B cell (primary cell): ENCODE data around the gene PIK3R1. TPM values are rescaled to one million over a fixed set of nuclear protein-coding genes. Genes with fewer than 3 reads are reported as not detected.

ENCODE experiments used
- ATAC-seq: fragments of 200-7000 bp; cut with Tn5 transposase; one replicate; pipeline ENCODE4 v1.10.0; 2021; ENCODE audit warnings: low read depth, mild to moderate bottlenecking, moderate number of reproducible peaks, moderate library complexity
- CTCF ChIA-PET: fragments of 350-600 bp; sonication (Branson Sonifier 250); formaldehyde crosslinking; loops from one replicate; lab custom pipeline; 2021; ENCODE audit warnings: antibody characterized with exemption, inconsistent platforms; lab: Charles Lee
- POLR2A ChIA-PET: fragments of 350-600 bp; sonication (Branson Sonifier 250); formaldehyde crosslinking; loops from one replicate; lab custom pipeline; 2021; ENCODE audit warnings: antibody characterized with exemption; lab: Charles Lee
- DNase-seq: peaks from one replicate; pipeline ENCODE4 v3.0.0; 2013
- H2AFZ ChIP-seq: 2 replicates; pipeline ENCODE4 v1.6.1; 2012; ENCODE audit warnings: mild to moderate bottlenecking, low read depth, low read length; ENCODE audit not compliant: insufficient read depth, poor library complexity, severe bottlenecking
- H3K27ac ChIP-seq, 2 donors: 1 replicate in 1 of 2; 2 replicates in 1 of 2; pipeline ENCODE4 v1.5.1; 2012 to 2013; ENCODE audit warnings: low read length in 2 of 2, mild to moderate bottlenecking in 2 of 2, moderate library complexity in 1 of 2
- H3K27me3 ChIP-seq, 4 experiments: fragments of 200-600 bp in 1 of 4; sonication (generic) in 1 of 4; replicated peaks in 1 of 4; 1 replicate in 2 of 4; 2 replicates in 2 of 4; pipeline versions ENCODE4 v1.6.1 to v1.7.0; 2013 to 2016; ENCODE audit warnings: low read length in 3 of 4, mild to moderate bottlenecking in 2 of 4, mixed read lengths in 1 of 4, moderate library complexity in 1 of 4; ENCODE audit not compliant: insufficient read depth in 4 of 4, control insufficient read depth in 3 of 4; ENCODE audit errors: control extremely low read depth in 1 of 4
- H3K36me3 ChIP-seq, 2 experiments: replicated peaks in 1 of 2; 1 replicate in 1 of 2; 2 replicates in 1 of 2; pipeline versions ENCODE4 v1.6.1 to v1.7.1; 2013; ENCODE audit warnings: low read length in 1 of 2; ENCODE audit not compliant: insufficient read depth in 2 of 2, control insufficient read depth in 1 of 2; ENCODE audit errors: control extremely low read depth in 1 of 2, extremely low read depth in 1 of 2
- H3K4me1 ChIP-seq, 2 donors: fragments of 200-600 bp in 1 of 2; sonication (generic) in 1 of 2; 1 replicate in 1 of 2; 2 replicates in 1 of 2; pipeline versions ENCODE4 v1.5.1 to v1.6.1; 2013 to 2017; ENCODE audit warnings: low read length in 2 of 2; ENCODE audit not compliant: control insufficient read depth in 2 of 2, insufficient read depth in 2 of 2
- H3K4me2 ChIP-seq: replicated peaks from 2 replicates; pipeline ENCODE3; 2012; ENCODE audit warnings: mild to moderate bottlenecking, low read depth, low read length; ENCODE audit not compliant: poor library complexity, severe bottlenecking
- H3K4me3 ChIP-seq, 5 experiments: fragments of 200-600 bp in 1 of 5; sonication (generic) in 1 of 5; 1 replicate in 3 of 5; 2 replicates in 2 of 5; pipeline versions ENCODE4 v1.5.1 to v1.7.0; 2011 to 2016; ENCODE audit warnings: low read length in 4 of 5, mild to moderate bottlenecking in 4 of 5, low read depth in 2 of 5, control low read depth in 1 of 5, moderate library complexity in 1 of 5; ENCODE audit not compliant: insufficient read depth in 1 of 5; ENCODE audit errors: control extremely low read depth in 1 of 5, extremely low read depth in 1 of 5
- H3K79me2 ChIP-seq: fragments of 200-600 bp; sonication (generic); one replicate; pipeline ENCODE4 v1.6.0; 2016; ENCODE audit warnings: low read length; ENCODE audit not compliant: control insufficient read depth, insufficient read depth
- H3K9ac ChIP-seq: fragments of 200-600 bp; sonication (generic); 2 replicates; pipeline ENCODE4 v1.6.1; 2017; ENCODE audit warnings: mild to moderate bottlenecking, low read length, moderate library complexity
- H3K9me3 ChIP-seq, 3 donors: one replicate each; pipeline versions ENCODE4 v1.6.1 to v1.7.1; 2013; ENCODE audit warnings: low read length in 2 of 3; ENCODE audit not compliant: control insufficient read depth in 2 of 3, insufficient read depth in 1 of 3; ENCODE audit errors: control extremely low read depth in 1 of 3
- H4K20me1 ChIP-seq: 2 replicates; pipeline ENCODE4 v1.6.0; 2012; ENCODE audit warnings: mild to moderate bottlenecking, low read length; ENCODE audit not compliant: insufficient read depth, control insufficient read depth, poor library complexity, severe bottlenecking
- H3K27ac Mint-ChIP-seq: one replicate; pipeline ENCODE4 v1.8.0; 2021; ENCODE audit warnings: mixed read lengths
- H3K27me3 Mint-ChIP-seq: one replicate; pipeline ENCODE4 v1.8.0; 2021; ENCODE audit warnings: mixed read lengths
- H3K4me1 Mint-ChIP-seq: one replicate; pipeline ENCODE4 v1.8.0; 2021; ENCODE audit warnings: mixed read lengths
- H3K4me3 Mint-ChIP-seq: one replicate; pipeline ENCODE4 v1.8.0; 2021; ENCODE audit warnings: mixed read lengths
- H3K9me3 Mint-ChIP-seq: one replicate; pipeline ENCODE4 v1.8.0; 2022; ENCODE audit warnings: mixed read lengths; ENCODE audit not compliant: insufficient read depth
- CTCF ChIP-seq: fragments of 200-600 bp; IDR thresholded peaks from one replicate; pipeline ENCODE4 v1.8.0; 2022; ENCODE audit warnings: antibody characterized with exemption, mild to moderate bottlenecking
- EZH2 ChIP-seq: IDR thresholded peaks from 2 replicates; pipeline ENCODE4 v1.6.1; 2012; ENCODE audit warnings: borderline replicate concordance, low read depth, mild to moderate bottlenecking, moderate library complexity, low read length; ENCODE audit not compliant: insufficient read depth, poor library complexity, severe bottlenecking
- WGBS: methylation state at CpG from one replicate; pipeline ENCODE4 v1.1.5; 2013; ENCODE audit warnings: missing lambda C conversion rate; ENCODE audit not compliant: insufficient coverage; 5-methylcytosine and 5-hydroxymethylcytosine counted together
- intact Hi-C: fragments of 100-400 bp; cut with micrococcal nuclease; formaldehyde crosslinking; loops from one replicate; pipeline ENCODE4 v1.10.0; 2022
- polyA plus RNA-seq: library from polyadenylated mRNA; depleted of rRNA; stranded (reverse); fragments of >200 nt; gene quantifications from 2 replicates; pipeline ENCODE4 v1.2.3, GENCODE V29; 2012
- total RNA-seq, 2 donors: library from RNA; stranded (reverse); fragments of 120-200 nt in 1 of 2; gene quantifications; 1 replicate in 1 of 2; 2 replicates in 1 of 2; pipeline versions ENCODE4 v1.2.3 to v1.2.4, GENCODE V29; 2013 to 2022

PIK3R1 gene
- total and polyA plus RNA-seq, 2 donors (not counting 1 experiment from before 2014, with no cell fraction given) = 5.6 to 63.8 TPM

GRCh38 chr5:68277431-68277830 lies 61.9 kb downstream of the PIK3R1 start:
- no peak overlapping the region for H3K27ac ChIP-seq
- H3K27me3 Mint-ChIP-seq = no peaks in the 10 kb centered on the region
- no peak overlapping the region for H3K4me2 ChIP-seq
- peaks cover 8 to 82% of the 10 kb centered on the region in 2 experiments for H3K36me3 ChIP-seq
- H3K9ac ChIP-seq = no peak overlapping the region
- H2AFZ ChIP-seq = no peak overlapping the region
- ATAC-seq (no peak), DNase-seq (no peak)
- peaks cover 5% of the 10 kb centered on the region for H3K4me1 Mint-ChIP-seq
- no peak overlapping the region for H3K4me3 Mint-ChIP-seq
- ChIA-PET CTCF (no interaction called here), POLR2A (no interaction called here)
- no peaks in the 10 kb centered on the region for H3K9me3 Mint-ChIP-seq
- no peaks in the 10 kb centered on the region for H3K4me1 ChIP-seq
- WGBS = 78% methylated on average over 1 of the region's 5 CpGs
- H3K9me3 ChIP-seq = no peaks in the 10 kb centered on the region
- TF ChIP-seq EZH2 (no peak), CTCF (no peak)
- H4K20me1 ChIP-seq = peaks cover 10% of the 10 kb centered on the region
- H3K4me3 ChIP-seq = no peak overlapping the region
- H3K27ac Mint-ChIP-seq = no peak overlapping the region
- no peaks in the 10 kb centered on the region for H3K27me3 ChIP-seq
- H3K79me2 ChIP-seq = peaks cover 18% of the 10 kb centered on the region
- intact Hi-C loops = no loop called here

- no peak for TF ChIP-seq EZH2
- TF ChIP-seq CTCF = no peak
- Histone ChIP-seq H3K79me2 (peaks cover 4% of the 10 kb centered on the region), H3K4me2 (no peak overlapping the region), H4K20me1 (no peaks in the 10 kb centered on the region), H3K4me3 (no peak overlapping the region), H3K9ac (no peak overlapping the region), H2AFZ (no peak overlapping the region), H3K36me3 (peaks cover 9 to 81% of the 10 kb centered on the region in 2 experiments), H3K27ac (no peak overlapping the region), H3K9me3 (no peaks in the 10 kb centered on the region), H3K4me1 (peaks cover 0 to under 1% of the 10 kb centered on the region in 2 donors), H3K27me3 (no peaks in the 10 kb centered on the region)
- ChIA-PET CTCF (no interaction called here), POLR2A (no interaction called here)
- WGBS = 93% methylated on average over 3 of the region's 4 CpGs
- DNase-seq (no peak), ATAC-seq (no peak)
- Mint-ChIP-seq H3K4me1 (peaks cover 2% of the 10 kb centered on the region), H3K27me3 (no peaks in the 10 kb centered on the region), H3K4me3 (no peak overlapping the region), H3K27ac (no peak overlapping the region), H3K9me3 (no peaks in the 10 kb centered on the region)
- intact Hi-C loops = loop anchor here (10.0 kb wide), 2 partner anchors 285 to 365 kb away; no protein-coding TSS in a partner anchor
These were observed 64.4 kb downstream of the PIK3R1 start for GRCh38 chr5:68279984-68280383.
